ENCODE measurements around the gene GALNT2. TPM values are rescaled to one million over a fixed set of nuclear protein-coding genes. Genes with fewer than 3 reads are reported as not detected.

GALNT2 gene
- total RNA-seq, 2 experiments from 2014 or later: 59.8 to 62.4 TPM

GRCh38 chr1:230054092-230054749 is 12.8 kb upstream of the GALNT2 start:
- Mint-ChIP-seq H3K4me1 (ENCODE audit: low read depth) (peaks cover 3% of the 10 kb centered on the region), H3K4me3 (no peak overlapping the region), H3K27ac (no peak overlapping the region), H3K36me3 (ENCODE audit: low read depth) (no peaks in the 10 kb centered on the region), H3K9me3 (peaks cover 3% of the 10 kb centered on the region), H3K27me3 (ENCODE audit: low read depth) (peaks cover 3% of the 10 kb centered on the region)
- CTCF ChIA-PET: interaction anchor here (0.6 kb wide), 1 partner anchor 821 kb away, joined by 3 read pairs; no protein-coding TSS in a partner anchor
- intact Hi-C loops (cut with micrococcal nuclease): loop anchor here (10.0 kb wide), 1 partner anchor 199 kb away; no protein-coding TSS in a partner anchor
- DNase-seq: no peak

DNA sequence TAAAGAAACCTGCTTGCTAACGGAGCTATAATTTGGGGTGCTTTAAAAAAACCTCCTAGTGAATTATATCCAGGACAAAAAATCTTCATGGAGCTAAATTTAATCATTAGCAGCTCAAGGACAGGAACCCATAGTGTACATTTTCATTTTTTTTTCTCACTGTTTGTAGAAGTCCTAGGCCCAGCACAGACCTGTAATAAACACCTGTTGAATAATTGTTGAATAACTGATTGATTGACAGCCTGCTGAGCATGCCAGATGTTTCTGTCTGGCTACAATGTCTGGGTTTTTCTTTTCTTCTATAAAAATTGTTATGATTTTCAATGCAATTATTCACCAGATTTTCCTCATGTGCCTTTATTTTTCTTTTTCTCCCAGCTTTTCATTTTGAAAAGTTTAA is 10.9 kb upstream of the GALNT2 start:
- H3K27ac Mint-ChIP-seq: no peak overlapping the region
- no peaks in the 10 kb centered on the region for H3K36me3 Mint-ChIP-seq (ENCODE audit: low read depth)
- H3K4me3 Mint-ChIP-seq: no peak overlapping the region
- H3K9me3 Mint-ChIP-seq: peaks cover 3% of the 10 kb centered on the region
- peaks cover 2% of the 10 kb centered on the region for H3K4me1 Mint-ChIP-seq (ENCODE audit: low read depth)
- DNase-seq: no peak
- peaks cover 3% of the 10 kb centered on the region for H3K27me3 Mint-ChIP-seq (ENCODE audit: low read depth)
- intact Hi-C loops (cut with micrococcal nuclease): loop anchor here (10.0 kb wide), 1 partner anchor 201 kb away; no protein-coding TSS in a partner anchor
- CTCF ChIA-PET: no interaction called here

DNA sequence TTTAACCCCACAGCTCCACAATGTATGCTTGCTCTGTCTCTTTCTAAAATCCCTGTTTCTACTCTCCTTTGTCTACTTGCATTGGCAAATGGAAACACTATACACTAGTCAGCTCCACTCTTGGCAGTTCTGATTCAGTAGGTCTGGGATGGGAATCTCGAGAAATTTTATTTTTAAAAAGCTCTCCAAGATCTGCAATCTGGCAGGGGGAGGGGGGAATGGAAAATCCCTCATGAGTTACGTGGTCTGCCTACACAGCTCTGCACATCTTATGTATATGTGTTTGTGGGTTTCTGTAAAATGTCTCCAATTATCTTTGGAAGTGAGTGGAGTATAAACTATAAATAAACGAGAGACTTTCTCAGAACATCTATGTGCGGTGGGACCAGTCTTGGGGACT is 9.9 kb upstream of the GALNT2 start:
- no peaks in the 10 kb centered on the region for H3K36me3 Mint-ChIP-seq (ENCODE audit: low read depth)
- CTCF ChIA-PET: no interaction called here
- DNase-seq: no peak
- H3K27me3 Mint-ChIP-seq (ENCODE audit: low read depth): peaks cover 3% of the 10 kb centered on the region
- H3K9me3 Mint-ChIP-seq: peaks cover 1% of the 10 kb centered on the region
- H3K27ac Mint-ChIP-seq: no peak overlapping the region
- intact Hi-C loops (cut with micrococcal nuclease): loop anchor here (10.0 kb wide), 1 partner anchor 202 kb away; no protein-coding TSS in a partner anchor
- H3K4me1 Mint-ChIP-seq (ENCODE audit: low read depth): no peaks in the 10 kb centered on the region
- H3K4me3 Mint-ChIP-seq: no peak overlapping the region

- Mint-ChIP-seq H3K27me3 (ENCODE audit: low read depth) (peaks cover 3% of the 10 kb centered on the region), H3K27ac (no peak overlapping the region), H3K36me3 (ENCODE audit: low read depth) (no peaks in the 10 kb centered on the region), H3K4me1 (ENCODE audit: low read depth) (no peaks in the 10 kb centered on the region), H3K9me3 (peaks cover 1% of the 10 kb centered on the region), H3K4me3 (no peak overlapping the region)
- CTCF ChIA-PET: no interaction called here
- intact Hi-C loops (cut with micrococcal nuclease): loop anchor here (10.0 kb wide), 1 partner anchor 203 kb away; no protein-coding TSS in a partner anchor
- no peak for DNase-seq
Measured at GRCh38 chr1:230057681-230058565, 9.1 kb upstream of the GALNT2 start.

GRCh38 chr1:230058626-230059025 is 8.4 kb upstream of the GALNT2 start:
- no peaks in the 10 kb centered on the region for H3K4me1 Mint-ChIP-seq (ENCODE audit: low read depth)
- H3K9me3 Mint-ChIP-seq: peaks cover 1% of the 10 kb centered on the region
- H3K27ac Mint-ChIP-seq: no peak overlapping the region
- intact Hi-C loops (cut with micrococcal nuclease): loop anchor here (10.0 kb wide), 1 partner anchor 204 kb away; no protein-coding TSS in a partner anchor
- no peak for DNase-seq
- CTCF ChIA-PET: no interaction called here
- H3K27me3 Mint-ChIP-seq (ENCODE audit: low read depth): peaks cover 3% of the 10 kb centered on the region
- H3K36me3 Mint-ChIP-seq (ENCODE audit: low read depth): no peaks in the 10 kb centered on the region
- no peak overlapping the region for H3K4me3 Mint-ChIP-seq

DNA sequence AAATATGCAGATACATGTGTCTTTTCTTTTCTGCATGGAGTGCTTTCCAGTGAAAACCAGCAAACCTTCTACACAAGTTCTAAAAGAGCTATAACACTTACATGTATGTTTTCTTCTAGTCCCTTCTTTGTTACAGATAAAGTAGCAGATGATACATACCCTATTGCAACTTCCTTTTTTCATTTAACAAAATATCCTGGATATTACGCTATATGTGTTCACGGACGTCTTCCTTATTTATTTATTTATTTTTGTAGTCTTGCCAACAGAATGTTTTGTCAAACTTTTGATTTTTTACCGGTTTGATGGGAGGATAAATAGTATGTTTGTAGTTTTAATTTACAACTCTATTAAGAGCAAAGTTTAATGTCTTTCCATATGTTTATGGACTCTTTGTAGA is 5.2 kb upstream of the GALNT2 start:
- peaks cover 3% of the 10 kb centered on the region for H3K9me3 Mint-ChIP-seq
- no peak for DNase-seq
- H3K4me1 Mint-ChIP-seq (ENCODE audit: low read depth): peaks cover 12% of the 10 kb centered on the region
- CTCF ChIA-PET: interaction anchor here (0.6 kb wide), 1 partner anchor 357 kb away, joined by 3 read pairs; no protein-coding TSS in a partner anchor
- H3K36me3 Mint-ChIP-seq (ENCODE audit: low read depth): no peaks in the 10 kb centered on the region
- no peak overlapping the region for H3K27ac Mint-ChIP-seq
- intact Hi-C loops (cut with micrococcal nuclease): no loop called here
- H3K4me3 Mint-ChIP-seq: no peak overlapping the region
- peaks cover 3% of the 10 kb centered on the region for H3K27me3 Mint-ChIP-seq (ENCODE audit: low read depth)

GRCh38 chr1:230062521-230062920 is 4.5 kb upstream of the GALNT2 start:
- Mint-ChIP-seq H3K4me1 (ENCODE audit: low read depth) (peaks cover 12% of the 10 kb centered on the region), H3K36me3 (ENCODE audit: low read depth) (no peaks in the 10 kb centered on the region), H3K4me3 (no peak overlapping the region), H3K27ac (no peak overlapping the region), H3K27me3 (ENCODE audit: low read depth) (peaks cover under 1% of the 10 kb centered on the region), H3K9me3 (peaks cover 3% of the 10 kb centered on the region)
- CTCF ChIA-PET: no interaction called here
- DNase-seq: no peak
- intact Hi-C loops (cut with micrococcal nuclease): no loop called here

- intact Hi-C loops (cut with micrococcal nuclease): no loop called here
- H3K9me3 Mint-ChIP-seq: peaks cover 3% of the 10 kb centered on the region
- no peak for DNase-seq
- H3K27me3 Mint-ChIP-seq (ENCODE audit: low read depth): no peaks in the 10 kb centered on the region
- H3K4me1 Mint-ChIP-seq (ENCODE audit: low read depth): peaks cover 20% of the 10 kb centered on the region
- H3K27ac Mint-ChIP-seq: no peak overlapping the region
- H3K36me3 Mint-ChIP-seq (ENCODE audit: low read depth): peaks cover 1% of the 10 kb centered on the region
- CTCF ChIA-PET: no interaction called here
- no peak overlapping the region for H3K4me3 Mint-ChIP-seq
Measured at GRCh38 chr1:230064283-230064682, 2.8 kb upstream of the GALNT2 start.

GRCh38 chr1:230065161-230065560 is 1.9 kb upstream of the GALNT2 start:
- H3K27me3 Mint-ChIP-seq (ENCODE audit: low read depth): no peaks in the 10 kb centered on the region
- CTCF ChIA-PET: no interaction called here
- H3K4me1 Mint-ChIP-seq (ENCODE audit: low read depth): peaks cover 28% of the 10 kb centered on the region
- H3K36me3 Mint-ChIP-seq (ENCODE audit: low read depth): peaks cover 4% of the 10 kb centered on the region
- H3K27ac Mint-ChIP-seq: no peak overlapping the region
- peaks cover 3% of the 10 kb centered on the region for H3K9me3 Mint-ChIP-seq
- intact Hi-C loops (cut with micrococcal nuclease): loop anchor here (5.0 kb wide), 1 partner anchor 403 kb away; no protein-coding TSS in a partner anchor
- H3K4me3 Mint-ChIP-seq: no peak overlapping the region
- no peak for DNase-seq

GRCh38 chr1:230065571-230065970 is 1.5 kb upstream of the GALNT2 start:
- peaks cover 3% of the 10 kb centered on the region for H3K9me3 Mint-ChIP-seq
- CTCF ChIA-PET: no interaction called here
- no peaks in the 10 kb centered on the region for H3K27me3 Mint-ChIP-seq (ENCODE audit: low read depth)
- no peak for DNase-seq
- peak overlapping the region; percentile 7 for H3K27ac Mint-ChIP-seq
- H3K4me3 Mint-ChIP-seq: no peak overlapping the region
- H3K4me1 Mint-ChIP-seq (ENCODE audit: low read depth): peaks cover 32% of the 10 kb centered on the region
- intact Hi-C loops (cut with micrococcal nuclease): loop anchor here (5.0 kb wide), 1 partner anchor 403 kb away; no protein-coding TSS in a partner anchor
- peaks cover 4% of the 10 kb centered on the region for H3K36me3 Mint-ChIP-seq (ENCODE audit: low read depth)

GRCh38 chr1:230066031-230066430 is 1.0 kb upstream of the GALNT2 start:
- H3K4me1 Mint-ChIP-seq (ENCODE audit: low read depth): peaks cover 37% of the 10 kb centered on the region
- H3K4me3 Mint-ChIP-seq: peak overlapping the region; percentile 72
- H3K36me3 Mint-ChIP-seq (ENCODE audit: low read depth): peaks cover 4% of the 10 kb centered on the region
- intact Hi-C loops (cut with micrococcal nuclease): loop anchor here (1.0 to 5.0 kb wide), 3 partner anchors 61 to 725 kb away; no protein-coding TSS in a partner anchor
- H3K9me3 Mint-ChIP-seq: peaks cover 3% of the 10 kb centered on the region
- peak overlapping the region; percentile 66 for H3K27ac Mint-ChIP-seq
- H3K27me3 Mint-ChIP-seq (ENCODE audit: low read depth): no peaks in the 10 kb centered on the region
- CTCF ChIA-PET: no interaction called here
- no peak for DNase-seq

- peak; percentile 22 for DNase-seq
- Mint-ChIP-seq H3K27ac (peak overlapping the region; percentile 83), H3K27me3 (ENCODE audit: low read depth) (no peaks in the 10 kb centered on the region), H3K4me1 (ENCODE audit: low read depth) (peaks cover 49% of the 10 kb centered on the region), H3K9me3 (peaks cover 2% of the 10 kb centered on the region), H3K36me3 (ENCODE audit: low read depth) (peaks cover 4% of the 10 kb centered on the region), H3K4me3 (peak overlapping the region; percentile 88)
- intact Hi-C loops (cut with micrococcal nuclease): loop anchor here (1.0 to 5.0 kb wide), 5 partner anchors 36 to 727 kb away; no protein-coding TSS in a partner anchor
- CTCF ChIA-PET: interaction anchor here (0.8 kb wide), 1 partner anchor 41 kb away, joined by 3 read pairs; no protein-coding TSS in a partner anchor
Measured at GRCh38 chr1:230067419-230067870, 407 bp downstream of the GALNT2 start.
